K562 (cell line): ENCODE measurements around the gene ST3GAL5. TPM values are rescaled to one million over a fixed set of nuclear protein-coding genes. Genes with fewer than 3 reads are reported as not detected.

ENCODE experiments used
- CREB3L1 ChIP-seq: fragments of 450-650 bp; IDR thresholded peaks from 2 replicates; pipeline ENCODE4 v1.6.1; 2014; ENCODE audit warnings: low read depth, mild to moderate bottlenecking, moderate library complexity, borderline replicate concordance
- ID3 ChIP-seq, 2 experiments: fragments of 250-450 bp in 1 of 2; fragments of 450-650 bp in 1 of 2; sonication (Bioruptor Pico) in 1 of 2; IDR thresholded peaks; 2 replicates each; pipeline versions ENCODE4 v1.6.1 to v1.8.0; 2016 to 2021; ENCODE audit warnings: mild to moderate bottlenecking in 2 of 2, moderate library complexity in 2 of 2, missing compliant biosample characterization in 1 of 2, missing genetic modification characterization in 1 of 2
- LARP7 ChIP-seq: fragments of 450-650 bp; IDR thresholded peaks from 2 replicates; pipeline ENCODE4 v1.6.1; 2016
- NCOA4 ChIP-seq: fragments of 450-650 bp; IDR thresholded peaks from 2 replicates; pipeline ENCODE4 v1.6.1; 2018; ENCODE audit warnings: mild to moderate bottlenecking; ENCODE audit not compliant: partially characterized antibody
- PATZ1 ChIP-seq: fragments of 250-450 bp; sonication (Bioruptor Pico); IDR thresholded peaks from 2 replicates; pipeline ENCODE4 v1.5.0; 2020; ENCODE audit warnings: mild to moderate bottlenecking, borderline replicate concordance
- PML ChIP-seq: IDR thresholded peaks from 2 replicates; pipeline ENCODE4 v1.6.1; 2012; ENCODE audit warnings: low read length, inconsistent platforms
- TSHZ1 ChIP-seq: fragments of 250-450 bp; sonication (Bioruptor Pico); IDR thresholded peaks from 2 replicates; pipeline ENCODE4 v1.4.0; 2020; ENCODE audit warnings: mild to moderate bottlenecking, moderate library complexity
- ZNF140 ChIP-seq: fragments of 250-450 bp; sonication (Bioruptor Pico); IDR thresholded peaks from 2 replicates; pipeline ENCODE4 v1.8.0; 2021; ENCODE audit warnings: moderate library complexity, mild to moderate bottlenecking, inconsistent platforms
- ZNF232 ChIP-seq: sonication (generic); formaldehyde crosslinking; IDR thresholded peaks from 2 replicates; pipeline ENCODE4 v1.8.0; 2022; ENCODE audit warnings: mild to moderate bottlenecking, missing genetic modification reagents
- ZNF3 ChIP-seq: fragments of 250-450 bp; sonication (Bioruptor Pico); IDR thresholded peaks from 2 replicates; pipeline ENCODE4 v1.5.0; 2021; ENCODE audit warnings: mild to moderate bottlenecking, moderate library complexity
- ZNF347 ChIP-seq: fragments of 450-650 bp; formaldehyde crosslinking; IDR thresholded peaks from 2 replicates; pipeline ENCODE4 v1.4.0; 2020; ENCODE audit warnings: low read depth, mild to moderate bottlenecking, moderate library complexity
- ZNF518B ChIP-seq: fragments of 250-450 bp; sonication (Bioruptor Pico); IDR thresholded peaks from 2 replicates; pipeline ENCODE4 v1.5.0; 2021; ENCODE audit warnings: mild to moderate bottlenecking, moderate library complexity
- ZNF695 ChIP-seq: fragments of 450-650 bp; formaldehyde crosslinking; IDR thresholded peaks from 2 replicates; pipeline ENCODE4 v1.4.0; 2020; ENCODE audit warnings: mild to moderate bottlenecking, moderate library complexity
- ZNF699 ChIP-seq: fragments of 250-450 bp; sonication (Bioruptor Pico); IDR thresholded peaks from 2 replicates; pipeline ENCODE4 v1.8.0; 2021; ENCODE audit warnings: mild to moderate bottlenecking, moderate library complexity; ENCODE audit not compliant: insufficient replicate concordance
- ZNF75A ChIP-seq: fragments of 450-650 bp; formaldehyde crosslinking; IDR thresholded peaks from 2 replicates; pipeline ENCODE4 v1.4.0; 2020; ENCODE audit warnings: mild to moderate bottlenecking
- polyA plus RNA-seq, 8 experiments: library from polyadenylated mRNA; depleted of rRNA in 4 of 8; stranded (reverse) in 5 of 8; unstranded in 3 of 8; fragments of >200 nt; fragmentation: Nextera tagmentation in 2 of 8; fragmentation: Illumina TruSeq in 1 of 8; extraction: Ambion mirVana in 2 of 8; extraction: Trizol in 1 of 8; gene quantifications; 2 replicates each; pipeline versions ENCODE4 v1.2.1 to v1.2.3, GENCODE V29; 2011 to 2014; ENCODE audit warnings: inconsistent platforms in 1 of 8, missing spikeins in 1 of 8
- total RNA-seq, 7 experiments: library from RNA; depleted of rRNA in 6 of 7; stranded (reverse); fragments of >200 nt in 6 of 7; fragmentation: Illumina TruSeq in 2 of 7; extraction: Trizol in 2 of 7; gene quantifications; 2 replicates each; pipeline versions ENCODE4 v1.2.1 to v1.2.3, GENCODE V29; 2011 to 2021; ENCODE audit warnings: low replicate concordance in 1 of 7

The ST3GAL5 gene
- total and polyA plus RNA-seq, 9 of the 15 experiments (the other 6 are each of a cell fraction or from before 2014, with no cell fraction given) = 1.6 to 10.0 (median 4.2) TPM

- no peak for TF ChIP-seq PATZ1
- no peak for TF ChIP-seq ZNF695
- no peak for TF ChIP-seq ZNF699 (CRISPR knock-in tag)
- TF ChIP-seq ZNF232 (CRISPR knock-in tag) = no peak
- TF ChIP-seq CREB3L1 = no peak
- no peak; the same call in 1 of the 2 replicates for TF ChIP-seq PML
- no peak for TF ChIP-seq ZNF3 (CRISPR knock-in tag)
- TF ChIP-seq ZNF518B (CRISPR knock-in tag) = no peak
- no peak for TF ChIP-seq NCOA4
- no peak for TF ChIP-seq ZNF140 (CRISPR knock-in tag)
- TF ChIP-seq TSHZ1 (CRISPR knock-in tag) = no peak
- no peak for TF ChIP-seq LARP7
- no peak for TF ChIP-seq ZNF347
- no peak for TF ChIP-seq ID3 (CRISPR knock-in tag; IDR thresholded peaks at IDR 0.05)
- no peak for TF ChIP-seq ID3 (tag; IDR thresholded peaks at IDR 0.05)
- no peak for TF ChIP-seq ZNF75A (CRISPR knock-in tag)
Observed at GRCh38 chr2:85888684-85889626, at the start of gene ST3GAL5 (continued).
